ENCODE results near the gene RND1. TPM values are rescaled to one million over a fixed set of nuclear protein-coding genes. Genes with fewer than 3 reads are reported as not detected.

RND1 gene
- total and polyA plus RNA-seq, 2 of the 13 experiments (the other 11 are each of a cell fraction or from before 2014, with no cell fraction given), result 1.8 to 1.9 TPM

- TF ChIP-seq, protein P1, sequence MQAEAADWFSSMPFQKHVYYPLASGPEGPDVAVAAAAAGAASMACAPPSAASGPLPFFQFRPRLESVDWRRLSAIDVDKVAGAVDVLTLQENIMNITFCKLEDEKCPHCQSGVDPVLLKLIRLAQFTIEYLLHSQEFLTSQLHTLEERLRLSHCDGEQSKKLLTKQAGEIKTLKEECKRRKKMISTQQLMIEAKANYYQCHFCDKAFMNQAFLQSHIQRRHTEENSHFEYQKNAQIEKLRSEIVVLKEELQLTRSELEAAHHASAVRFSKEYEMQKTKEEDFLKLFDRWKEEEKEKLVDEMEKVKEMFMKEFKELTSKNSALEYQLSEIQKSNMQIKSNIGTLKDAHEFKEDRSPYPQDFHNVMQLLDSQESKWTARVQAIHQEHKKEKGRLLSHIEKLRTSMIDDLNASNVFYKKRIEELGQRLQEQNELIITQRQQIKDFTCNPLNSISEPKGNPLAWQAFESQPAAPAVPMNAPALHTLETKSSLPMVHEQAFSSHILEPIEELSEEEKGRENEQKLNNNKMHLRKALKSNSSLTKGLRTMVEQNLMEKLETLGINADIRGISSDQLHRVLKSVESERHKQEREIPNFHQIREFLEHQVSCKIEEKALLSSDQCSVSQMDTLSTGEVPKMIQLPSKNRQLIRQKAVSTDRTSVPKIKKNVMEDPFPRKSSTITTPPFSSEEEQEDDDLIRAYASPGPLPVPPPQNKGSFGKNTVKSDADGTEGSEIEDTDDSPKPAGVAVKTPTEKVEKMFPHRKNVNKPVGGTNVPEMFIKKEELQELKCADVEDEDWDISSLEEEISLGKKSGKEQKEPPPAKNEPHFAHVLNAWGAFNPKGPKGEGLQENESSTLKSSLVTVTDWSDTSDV (CRISPR knock-in tag; IDR thresholded peaks at IDR 0.05), result no peak
- TF ChIP-seq CEBPB (IDR thresholded peaks at IDR 0.05; ENCODE audit: borderline replicate concordance, low read depth, low read length), result no peak
- TF ChIP-seq ZNF777 (CRISPR knock-in tag; IDR thresholded peaks at IDR 0.05), result no peak
- TF ChIP-seq, protein P2, sequence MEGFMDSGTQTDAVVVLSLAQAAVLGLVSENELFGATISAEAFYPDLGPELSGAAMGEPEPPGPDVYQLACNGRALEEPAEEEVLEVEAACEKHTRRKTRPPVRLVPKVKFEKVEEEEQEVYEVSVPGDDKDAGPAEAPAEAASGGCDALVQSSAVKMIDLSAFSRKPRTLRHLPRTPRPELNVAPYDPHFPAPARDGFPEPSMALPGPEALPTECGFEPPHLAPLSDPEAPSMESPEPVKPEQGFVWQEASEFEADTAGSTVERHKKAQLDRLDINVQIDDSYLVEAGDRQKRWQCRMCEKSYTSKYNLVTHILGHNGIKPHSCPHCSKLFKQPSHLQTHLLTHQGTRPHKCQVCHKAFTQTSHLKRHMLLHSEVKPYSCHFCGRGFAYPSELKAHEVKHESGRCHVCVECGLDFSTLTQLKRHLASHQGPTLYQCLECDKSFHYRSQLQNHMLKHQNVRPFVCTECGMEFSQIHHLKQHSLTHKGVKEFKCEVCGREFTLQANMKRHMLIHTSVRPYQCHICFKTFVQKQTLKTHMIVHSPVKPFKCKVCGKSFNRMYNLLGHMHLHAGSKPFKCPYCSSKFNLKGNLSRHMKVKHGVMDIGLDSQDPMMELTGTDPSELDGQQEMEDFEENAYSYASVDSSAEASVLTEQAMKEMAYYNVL (CRISPR knock-in tag; IDR thresholded peaks at IDR 0.05; ENCODE audit: borderline replicate concordance), result no peak
- no peak for TF ChIP-seq FUBP1 (CRISPR knock-in tag; IDR thresholded peaks at IDR 0.05; ENCODE audit: borderline replicate concordance)
- no peak for TF ChIP-seq ZNF781 (CRISPR knock-in tag; IDR thresholded peaks at IDR 0.05; ENCODE audit: borderline replicate concordance, not compliant biosample characterization)
- TF ChIP-seq ZNF333 (CRISPR knock-in tag; IDR thresholded peaks at IDR 0.05; ENCODE audit: borderline replicate concordance), result no peak
- no peak for TF ChIP-seq SIX4 (CRISPR knock-in tag; IDR thresholded peaks at IDR 0.05)
- TF ChIP-seq SMAD9 (CRISPR knock-in tag; IDR thresholded peaks at IDR 0.05), result no peak
- TF ChIP-seq, protein P3, sequence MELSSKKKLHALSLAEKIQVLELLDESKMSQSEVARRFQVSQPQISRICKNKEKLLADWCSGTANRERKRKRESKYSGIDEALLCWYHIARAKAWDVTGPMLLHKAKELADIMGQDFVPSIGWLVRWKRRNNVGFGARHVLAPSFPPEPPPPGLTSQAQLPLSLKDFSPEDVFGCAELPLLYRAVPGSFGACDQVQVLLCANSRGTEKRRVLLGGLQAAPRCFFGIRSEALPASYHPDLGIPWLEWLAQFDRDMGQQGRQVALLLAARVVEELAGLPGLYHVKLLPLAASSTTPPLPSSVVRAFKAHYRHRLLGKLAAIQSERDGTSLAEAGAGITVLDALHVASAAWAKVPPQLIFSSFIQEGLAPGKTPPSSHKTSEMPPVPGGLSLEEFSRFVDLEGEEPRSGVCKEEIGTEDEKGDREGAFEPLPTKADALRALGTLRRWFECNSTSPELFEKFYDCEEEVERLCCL (CRISPR knock-in tag; IDR thresholded peaks at IDR 0.05; ENCODE audit: borderline replicate concordance), result no peak
- no peak for TF ChIP-seq ZNF225 (CRISPR knock-in tag; IDR thresholded peaks at IDR 0.05)
- TF ChIP-seq ZBTB34 (CRISPR knock-in tag; IDR thresholded peaks at IDR 0.05), result no peak
- TF ChIP-seq ZNF879 (CRISPR knock-in tag; IDR thresholded peaks at IDR 0.05), result no peak
- TF ChIP-seq, protein P4, sequence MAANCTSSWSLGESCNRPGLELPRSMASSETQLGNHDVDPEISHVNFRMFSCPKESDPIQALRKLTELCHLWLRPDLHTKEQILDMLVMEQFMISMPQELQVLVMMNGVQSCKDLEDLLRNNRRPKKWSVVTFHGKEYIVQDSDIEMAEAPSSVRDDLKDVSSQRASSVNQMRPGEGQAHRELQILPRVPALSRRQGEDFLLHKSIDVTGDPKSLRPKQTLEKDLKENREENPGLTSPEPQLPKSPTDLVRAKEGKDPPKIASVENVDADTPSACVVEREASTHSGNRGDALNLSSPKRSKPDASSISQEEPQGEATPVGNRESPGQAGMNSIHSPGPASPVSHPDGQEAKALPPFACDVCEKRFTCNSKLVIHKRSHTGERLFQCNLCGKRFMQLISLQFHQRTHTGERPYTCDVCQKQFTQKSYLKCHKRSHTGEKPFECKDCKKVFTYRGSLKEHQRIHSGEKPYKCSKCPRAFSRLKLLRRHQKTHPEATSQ (CRISPR knock-in tag; IDR thresholded peaks at IDR 0.05; ENCODE audit: borderline replicate concordance), result no peak
- TF ChIP-seq NCOR1 (IDR thresholded peaks at IDR 0.05; ENCODE audit: borderline replicate concordance, low read length), result no peak
- no peak for TF ChIP-seq KDM6A (CRISPR knock-in tag; IDR thresholded peaks at IDR 0.05; ENCODE audit: low read depth)
- TF ChIP-seq ZNF282 (IDR thresholded peaks at IDR 0.05; ENCODE audit: partially characterized antibody), result no peak
- TF ChIP-seq MEIS2 (CRISPR knock-in tag; IDR thresholded peaks at IDR 0.05), result no peak
Observed at GRCh38 chr12:48890657-48891418, 25.2 kb upstream of the RND1 start (continued).

Measured in HepG2 (cell line).